Measurements from ENCODE around the gene RHOA.
"Not testable (repeated sequence)": the region's sequence is repeated elsewhere in the genome, so short reads cannot be mapped to it uniquely, and the experiment has no call there.

The RHOA gene

GRCh38 chr3:49410846-49411534 lies 786 bp downstream of the RHOA start:
- DNase-seq = no peak

DNA sequence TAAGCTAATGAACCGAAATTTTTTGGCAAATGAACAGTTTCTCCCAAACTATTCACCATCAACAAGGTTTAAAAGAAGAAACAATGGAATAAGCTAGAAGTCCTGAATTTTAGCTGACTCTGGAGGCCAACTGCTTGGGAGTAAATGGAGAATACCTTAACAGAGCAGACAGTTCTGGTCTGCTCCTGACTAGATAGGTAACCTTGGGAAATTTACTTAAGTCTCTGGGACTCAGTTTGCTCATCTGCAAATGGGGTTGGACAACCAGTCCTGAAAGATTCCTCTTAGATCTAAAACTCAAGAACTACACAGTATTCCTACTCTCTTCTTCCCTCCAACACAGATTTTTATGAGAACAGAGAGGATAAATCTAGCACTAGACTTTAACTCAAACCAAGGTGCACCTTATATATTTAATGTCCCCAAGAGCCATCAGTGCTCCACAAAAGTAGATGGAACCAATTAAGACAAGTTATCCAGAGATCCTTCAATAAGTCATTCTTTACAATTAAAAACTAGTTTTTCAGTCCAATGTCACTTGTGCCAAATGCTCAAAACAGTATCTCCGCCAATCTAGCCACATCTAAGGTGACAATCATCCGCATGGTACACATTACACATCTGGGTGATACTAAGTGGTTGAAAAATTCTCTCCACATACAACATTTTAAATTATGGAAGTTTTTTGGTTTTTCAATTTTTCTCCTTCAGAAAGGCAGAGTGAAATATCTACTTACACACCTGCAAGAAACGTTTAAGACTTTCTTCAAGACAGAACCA lies 1.5 kb downstream of the RHOA start:
- DNase-seq = no peak

DNA sequence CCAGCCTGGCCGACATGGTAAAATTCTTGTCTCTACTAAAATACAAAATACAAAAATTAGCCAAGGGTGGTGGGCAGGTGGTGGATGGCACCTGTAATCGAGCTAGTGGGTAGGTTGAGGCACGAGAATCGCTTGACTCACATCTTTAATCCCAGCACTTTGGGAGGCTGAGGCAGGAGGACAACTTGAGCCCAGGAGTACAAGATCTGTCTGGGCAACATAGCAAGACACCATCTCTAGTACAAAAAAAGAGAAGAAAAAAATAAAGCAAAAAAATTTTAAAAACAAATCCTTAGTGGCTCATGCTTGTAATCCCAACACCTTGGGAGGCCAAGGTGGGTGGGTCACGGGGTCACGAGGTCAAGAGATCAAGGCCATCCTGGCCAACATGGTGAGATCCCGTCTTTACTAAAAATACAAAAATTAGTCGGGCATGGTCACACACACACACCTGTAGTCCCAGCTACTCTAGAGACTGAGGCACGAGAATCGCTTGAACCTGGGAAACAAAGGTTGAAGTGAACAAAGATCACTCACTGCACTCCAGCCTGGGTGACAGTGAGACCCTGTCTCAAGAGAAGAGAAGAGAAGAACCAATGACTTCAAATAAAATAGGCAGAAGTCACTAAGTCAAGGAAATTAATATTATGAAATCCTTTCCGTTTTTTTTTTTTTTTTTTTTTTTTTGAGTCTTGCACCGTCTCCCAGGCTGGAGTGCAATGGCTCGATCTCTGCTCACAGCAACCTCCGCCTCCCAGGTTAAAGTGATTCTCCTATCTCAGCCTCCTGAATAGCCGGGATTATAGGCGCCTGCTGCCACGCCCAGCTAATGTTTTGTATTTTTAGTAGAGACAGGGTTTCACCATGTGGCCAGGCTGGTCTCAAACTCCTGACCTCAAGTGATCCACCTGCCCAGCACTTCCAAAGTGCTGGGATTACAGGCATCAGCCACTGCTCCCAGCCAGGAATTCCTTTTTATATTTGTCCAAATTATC lies 4.9 kb downstream of the RHOA start:
- no peak for DNase-seq

GRCh38 chr3:49405570-49405969 lies 6.2 kb downstream of the RHOA start:
- not testable (repeated sequence) for DNase-seq

- no peak for DNase-seq
Measured at GRCh38 chr3:49403891-49404290, 7.9 kb downstream of the RHOA start.

GRCh38 chr3:49401766-49402165 lies 10.0 kb downstream of the RHOA start:
- no peak for DNase-seq

GRCh38 chr3:49399461-49399860 lies 12.3 kb downstream of the RHOA start:
- DNase-seq = no peak

DNA sequence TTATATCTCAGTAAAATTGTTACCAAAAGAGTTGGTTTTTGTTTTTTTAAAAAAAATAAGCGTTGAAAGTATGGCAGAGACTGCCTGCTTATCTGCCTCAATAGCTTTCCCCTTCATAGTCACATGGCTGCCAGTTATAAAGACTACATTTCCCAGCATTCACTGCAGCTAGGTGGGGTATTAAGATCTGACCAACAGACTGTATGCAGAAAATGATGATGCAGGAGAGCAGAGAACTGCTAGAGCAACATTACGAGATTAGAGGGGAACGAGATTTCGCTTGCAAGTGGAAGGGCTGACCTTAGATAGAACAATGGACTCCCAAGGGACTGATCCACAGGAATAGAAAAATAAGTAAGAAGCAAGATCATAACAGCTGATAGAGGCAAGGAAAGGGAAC lies 14.3 kb downstream of the RHOA start:
- DNase-seq = no peak

- DNase-seq = not testable (repeated sequence)
Measured at GRCh38 chr3:49391310-49391709, 20.5 kb downstream of the RHOA start.

DNA sequence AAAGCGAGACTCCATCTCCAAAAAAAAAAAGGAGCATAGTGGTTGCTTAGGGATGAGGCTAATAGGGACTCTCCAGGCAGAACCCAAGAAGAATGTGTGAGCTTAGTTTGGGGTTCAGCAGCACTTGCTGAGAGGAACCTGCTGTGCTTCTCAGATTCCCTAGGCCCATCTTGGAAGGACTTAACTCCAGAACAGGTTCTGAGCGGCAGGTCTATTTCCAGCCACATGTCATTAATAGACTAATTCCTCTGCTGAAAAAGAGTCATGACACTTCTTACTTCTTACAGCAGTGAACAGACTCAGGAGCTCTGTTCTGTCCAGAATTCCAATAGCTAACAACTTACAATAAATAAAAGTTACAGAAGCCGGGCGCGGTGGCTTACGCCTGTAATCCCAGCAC lies 22.5 kb downstream of the RHOA start:
- no peak for DNase-seq

GRCh38 chr3:49388289-49388820 lies 23.4 kb downstream of the RHOA start:
- no peak for DNase-seq

DNA sequence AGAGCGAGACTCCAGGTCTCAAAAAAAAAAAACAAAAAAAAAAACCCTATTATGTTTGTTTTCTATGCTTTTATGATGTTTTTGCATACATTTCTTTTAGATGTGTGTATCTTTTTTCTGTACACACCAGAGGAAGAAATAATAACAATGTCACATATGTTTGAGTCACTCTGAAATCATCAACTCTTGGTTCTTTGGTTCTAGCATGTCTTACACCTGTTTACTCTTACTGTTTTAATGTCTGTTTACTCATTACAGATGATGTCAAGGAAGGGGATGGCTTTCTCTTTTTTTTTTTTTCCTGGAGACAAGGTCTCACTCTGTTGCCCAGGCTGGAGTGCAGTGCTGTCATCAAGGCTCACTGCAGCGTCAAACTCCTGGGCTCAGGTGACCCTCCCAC lies 24.1 kb downstream of the RHOA start:
- no peak for DNase-seq

DNA sequence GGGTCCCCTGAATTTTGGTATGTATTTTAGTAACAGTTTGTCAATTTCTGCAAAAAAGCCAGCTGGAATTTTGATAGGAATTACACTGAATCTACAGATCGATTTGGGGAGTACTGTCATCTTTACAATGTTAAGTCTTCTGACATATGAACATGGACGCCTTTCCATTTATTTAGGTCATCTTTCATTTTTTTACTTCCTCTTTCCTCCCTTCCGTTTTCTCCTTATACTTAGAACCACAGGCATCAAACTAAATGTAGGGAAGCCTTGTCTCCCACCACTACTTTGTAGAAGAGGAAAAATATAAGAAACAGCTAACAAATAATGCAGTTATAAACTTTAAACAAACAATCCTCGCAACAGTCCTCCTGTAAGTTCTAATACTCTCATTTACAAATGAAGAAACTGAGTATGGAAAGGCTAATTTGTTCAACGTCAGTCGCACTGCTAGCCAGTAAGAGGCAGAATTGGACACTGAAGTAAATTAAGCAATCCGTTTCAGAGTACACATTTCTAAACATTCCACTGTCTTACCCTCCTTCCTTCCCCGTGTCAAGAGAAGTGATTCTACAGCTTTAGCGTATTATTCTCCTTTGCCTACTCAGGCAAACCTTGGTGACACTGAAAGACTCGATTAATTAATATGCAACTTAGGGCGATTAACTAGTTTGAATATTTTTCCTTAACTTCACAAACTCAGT lies 25.6 kb downstream of the RHOA start:
- no peak for DNase-seq

DNA sequence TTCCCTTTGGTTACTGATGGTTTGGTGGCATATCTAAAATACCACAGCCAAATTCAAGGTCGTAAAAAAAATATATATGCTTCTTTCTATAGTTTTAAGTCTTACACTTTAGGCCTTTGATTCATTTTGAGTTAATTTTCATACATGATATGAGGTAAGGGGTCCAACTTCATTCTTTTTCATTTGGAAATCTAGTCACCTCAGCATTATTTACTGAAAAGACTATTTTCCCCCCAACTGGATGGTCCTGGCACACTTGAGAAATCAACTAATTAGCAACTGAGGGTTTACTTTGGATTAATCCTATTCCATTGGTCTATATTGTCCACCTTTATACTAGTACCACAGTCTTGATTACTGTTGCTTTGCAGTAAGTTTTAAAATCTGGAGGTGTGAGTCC lies 26.2 kb downstream of the RHOA start:
- no peak for DNase-seq

- no peak for DNase-seq
Measured at GRCh38 chr3:49383387-49383786, 28.4 kb downstream of the RHOA start.

- no peak for DNase-seq
Measured at GRCh38 chr3:49378249-49378895, 33.4 kb downstream of the RHOA start.

DNA sequence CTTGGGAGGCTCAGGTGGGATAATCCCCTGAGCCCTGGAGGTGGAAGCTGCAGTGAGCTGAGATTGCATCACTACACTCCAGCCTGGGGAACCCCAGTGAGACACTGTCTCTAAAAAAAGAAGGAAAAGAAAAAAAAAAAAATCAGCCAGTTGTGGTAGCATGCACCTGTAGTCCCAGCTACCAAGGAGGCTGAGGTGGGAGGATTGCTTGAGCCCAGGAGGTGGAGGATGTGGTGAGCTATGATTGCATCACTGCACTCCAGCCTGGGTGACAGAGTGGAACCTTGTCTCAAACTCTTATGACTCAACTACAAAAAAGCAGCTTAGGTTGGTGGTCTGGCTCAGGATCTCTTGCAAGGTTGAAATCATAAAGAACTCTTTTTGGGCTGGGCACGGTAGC lies 34.3 kb downstream of the RHOA start:
- peak; percentile 53 for DNase-seq

DNA sequence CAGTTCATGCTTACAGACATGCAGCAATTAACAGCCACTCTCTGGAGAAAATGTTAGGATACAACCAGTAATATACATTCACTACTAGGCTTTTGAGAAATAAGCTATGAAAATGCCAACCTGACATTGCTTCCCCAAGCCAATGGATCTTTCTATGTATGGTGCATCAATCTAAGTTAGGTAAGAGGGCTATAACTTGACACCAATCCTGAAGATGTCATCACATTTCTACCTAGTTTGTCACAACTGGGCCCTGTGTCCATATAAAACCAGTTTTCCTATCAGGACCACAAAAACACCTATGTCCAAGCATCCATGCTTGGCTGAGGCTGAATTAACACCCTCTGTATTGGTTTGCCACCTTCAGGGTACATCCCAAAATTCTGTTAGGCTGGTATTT lies 39.8 kb downstream of the RHOA start:
- DNase-seq = no peak

- DNase-seq = no peak
Measured at GRCh38 chr3:49370585-49371290, 41.0 kb downstream of the RHOA start.

- DNase-seq = no peak
Measured at GRCh38 chr3:49362561-49362960, 49.2 kb downstream of the RHOA start.

DNA sequence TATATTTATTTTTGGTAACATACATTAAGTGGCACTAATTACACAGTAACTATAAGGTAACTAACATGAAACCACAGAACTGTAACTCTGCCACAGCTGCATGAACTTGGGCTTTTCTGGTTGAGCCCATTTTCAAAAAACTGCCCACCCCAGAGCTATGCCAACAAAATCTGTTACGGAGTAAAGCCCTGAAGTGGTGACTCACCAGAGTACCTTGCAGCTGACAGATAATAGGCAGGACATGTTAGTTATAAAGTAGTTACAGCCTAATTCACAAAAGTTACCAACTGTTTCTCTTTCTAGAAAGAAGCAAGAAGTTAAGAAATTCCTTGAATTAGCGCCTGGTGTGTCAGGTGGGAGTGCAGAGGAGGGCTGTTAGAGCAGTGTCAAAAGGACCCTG lies 52.2 kb downstream of the RHOA start:
- DNase-seq = no peak
